GM12864 (cell line): ENCODE data around the gene PLEKHH1.
A peak's percentile ranks its signal among the peaks of the same experiment; 100 is the strongest.

Experiments
- DNase-seq: peaks from one replicate; pipeline ENCODE4 v3.0.0-alpha.2; 2011; ENCODE audit warnings: low read depth
- H3K4me3 ChIP-seq: 2 replicates; pipeline ENCODE4 v1.5.1; 2011; ENCODE audit warnings: mild to moderate bottlenecking, low read depth, low read length, control low read depth
- CTCF ChIP-seq: IDR thresholded peaks from 2 replicates; pipeline ENCODE4 v1.5.1; 2011; ENCODE audit warnings: low read depth, mild to moderate bottlenecking, moderate library complexity, low read length, control low read depth, inconsistent platforms; ENCODE audit errors: missing control alignments

The PLEKHH1 gene

GRCh38 chr14:67514650-67515385 lies 18.3 kb upstream of the PLEKHH1 start:
- no peak for TF ChIP-seq CTCF
- peak overlapping the region; percentile 69 for H3K4me3 ChIP-seq
- no peak for DNase-seq

GRCh38 chr14:67515386-67516079 lies 17.6 kb upstream of the PLEKHH1 start:
- no peak for DNase-seq
- TF ChIP-seq CTCF, result no peak
- H3K4me3 ChIP-seq, result peak overlapping the region; percentile 69

GRCh38 chr14:67516676-67517075 lies 16.4 kb upstream of the PLEKHH1 start:
- TF ChIP-seq CTCF, result no peak
- no peak for DNase-seq
- H3K4me3 ChIP-seq, result no peak overlapping the region

GRCh38 chr14:67517083-67517482 lies 16.0 kb upstream of the PLEKHH1 start:
- H3K4me3 ChIP-seq, result no peak overlapping the region
- no peak for DNase-seq
- no peak for TF ChIP-seq CTCF

GRCh38 chr14:67519406-67519805 lies 13.7 kb upstream of the PLEKHH1 start:
- TF ChIP-seq CTCF, result no peak
- no peak for DNase-seq
- no peak overlapping the region for H3K4me3 ChIP-seq

- H3K4me3 ChIP-seq, result no peak overlapping the region
- no peak for TF ChIP-seq CTCF
- no peak for DNase-seq
Observed at GRCh38 chr14:67520482-67520881, 12.6 kb upstream of the PLEKHH1 start.
